A673 (cell line): Measurements from ENCODE around the gene PUM1. TPM values are rescaled to one million over a fixed set of nuclear protein-coding genes. Genes with fewer than 3 reads are reported as not detected.

Experiments used
- BruUV-seq: library from RNA; stranded (reverse); fragments of 400-500 nt; replicated peaks from 2 replicates; lab custom pipeline; 2021; lab: Mats Ljungman, UMichigan
- CTCF ChIA-PET: fragments of 300-600 bp; sonication (Branson Sonifier 250); formaldehyde crosslinking; loops from one replicate; lab custom pipeline; 2022; ENCODE audit warnings: antibody characterized with exemption; lab: Charles Lee
- POLR2A ChIA-PET: fragments of 300-600 bp; sonication (Branson Sonifier 250); formaldehyde crosslinking; loops from one replicate; lab custom pipeline; 2022; ENCODE audit warnings: antibody characterized with exemption; ENCODE audit not compliant: low non-redundant PET; lab: Charles Lee
- DNase-seq: peaks from one replicate; pipeline ENCODE4 v3.0.0-alpha.2; 2015; ENCODE audit warnings: low spot score
- H3K27ac ChIP-seq: fragments of 200-600 bp; sonication (generic); 2 replicates; pipeline ENCODE4 v1.5.1; 2016; ENCODE audit warnings: mixed run types, low read depth, mild to moderate bottlenecking, mixed read lengths, antibody characterized with exemption, low read length; ENCODE audit not compliant: poor library complexity, severe bottlenecking
- H3K27me3 ChIP-seq: fragments of 200-600 bp; sonication (generic); replicated peaks from 2 replicates; pipeline ENCODE4 v1.6.1; 2017; ENCODE audit warnings: mixed run types, low read depth, mild to moderate bottlenecking, mixed read lengths, antibody characterized with exemption, low read length; ENCODE audit not compliant: insufficient read depth, poor library complexity
- H3K36me3 ChIP-seq: fragments of 200-600 bp; sonication (generic); 2 replicates; pipeline ENCODE4 v1.6.1; 2016; ENCODE audit warnings: mixed run types, mild to moderate bottlenecking, mixed read lengths, antibody characterized with exemption, low read length; ENCODE audit not compliant: insufficient read depth, poor library complexity, severe bottlenecking
- H3K4me1 ChIP-seq: fragments of 200-600 bp; sonication (generic); 2 replicates; pipeline ENCODE4 v1.6.1; 2017; ENCODE audit warnings: mixed run types, mild to moderate bottlenecking, mixed read lengths, antibody characterized with exemption, low read length; ENCODE audit not compliant: insufficient read depth, poor library complexity, severe bottlenecking
- H3K4me3 ChIP-seq: fragments of 200-600 bp; sonication (generic); 2 replicates; pipeline ENCODE4 v1.5.1; 2016; ENCODE audit warnings: low read depth, mixed run types, mild to moderate bottlenecking, mixed read lengths, low read length; ENCODE audit not compliant: poor library complexity, severe bottlenecking
- H3K9me3 ChIP-seq: fragments of 200-600 bp; sonication (generic); 2 replicates; pipeline ENCODE4 v1.6.1; 2016; ENCODE audit warnings: mixed run types, low read depth, mild to moderate bottlenecking, mixed read lengths, antibody characterized with exemption, low read length; ENCODE audit not compliant: poor library complexity, severe bottlenecking
- EZH2 ChIP-seq: fragments of 200-600 bp; sonication (generic); IDR thresholded peaks from 2 replicates; pipeline ENCODE4 v1.6.1; 2017; ENCODE audit warnings: borderline replicate concordance, low read depth, mild to moderate bottlenecking, mixed read lengths, antibody characterized with exemption, low read length; ENCODE audit not compliant: poor library complexity, severe bottlenecking
- intact Hi-C: fragments of 100-400 bp; cut with micrococcal nuclease; formaldehyde crosslinking; loops from one replicate; pipeline ENCODE4 v1.10.0; 2022; ENCODE audit not compliant: unreplicated experiment
- total RNA-seq: library from RNA; stranded (reverse); gene quantifications from 2 replicates; pipeline ENCODE4 v1.2.3, GENCODE V29; 2021
- TF ChIP-seq, protein P1 (sequence below): fragments of 300-800, 200-600 bp; sonication (generic); conservative IDR thresholded peaks from 2 replicates; pipeline ENCODE4 v1.5.1; 2017; ENCODE audit warnings: low read depth, mild to moderate bottlenecking, antibody characterized with exemption, low read length, moderate library complexity, mixed read lengths

PUM1 gene
- total RNA-seq, 1 experiment from 2014 or later = 138 TPM

DNA sequence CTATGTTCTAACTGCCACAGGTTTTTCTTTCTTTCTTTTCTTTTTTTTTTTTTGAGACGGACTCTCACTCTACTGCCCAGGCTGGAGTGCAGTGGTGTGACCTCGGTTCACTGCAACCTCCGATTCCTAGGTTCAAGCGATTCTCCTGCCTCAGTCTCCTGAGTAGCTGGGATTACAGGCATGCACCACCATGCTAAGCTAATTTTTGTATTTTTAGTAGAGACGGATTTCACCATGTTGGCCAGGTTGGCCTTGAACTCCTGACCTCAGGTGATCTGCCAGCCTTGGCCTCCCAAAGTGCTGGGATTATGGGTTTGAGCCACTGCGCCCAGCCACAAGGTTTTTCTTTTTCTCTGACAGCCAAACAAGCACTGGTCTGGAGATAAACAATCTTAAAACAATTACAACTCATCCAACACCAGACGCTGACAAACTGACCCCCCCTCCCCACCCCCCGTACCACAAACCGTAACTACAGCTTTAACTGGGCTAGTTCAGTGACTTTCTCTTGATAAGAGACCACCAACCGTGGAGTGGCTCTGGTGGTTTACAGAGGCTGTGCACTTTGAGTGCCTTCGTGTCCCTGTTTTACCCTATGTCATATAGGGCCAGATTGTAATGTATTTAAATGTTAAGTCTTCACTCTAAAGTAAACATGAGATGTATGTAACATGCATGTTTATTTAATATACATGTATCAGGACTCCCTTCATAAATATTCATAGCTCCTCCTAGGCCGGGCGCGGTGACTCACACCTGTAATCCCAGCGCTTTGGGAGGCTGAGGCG is 19.5 kb upstream of the PUM1 start:
- no peaks in the 10 kb centered on the region for H3K9me3 ChIP-seq
- no TSS peak for BruUV-seq
- ChIA-PET POLR2A (no interaction called here), CTCF (no interaction called here)
- no peaks in the 10 kb centered on the region for H3K4me1 ChIP-seq
- H3K36me3 ChIP-seq = no peaks in the 10 kb centered on the region
- DNase-seq = no peak
- intact Hi-C loops = no loop called here
- H3K4me3 ChIP-seq = no peak overlapping the region
- H3K27me3 ChIP-seq = no peaks in the 10 kb centered on the region
- no peak overlapping the region for H3K27ac ChIP-seq
- no peak for TF ChIP-seq EZH2
- TF ChIP-seq, protein P1, sequence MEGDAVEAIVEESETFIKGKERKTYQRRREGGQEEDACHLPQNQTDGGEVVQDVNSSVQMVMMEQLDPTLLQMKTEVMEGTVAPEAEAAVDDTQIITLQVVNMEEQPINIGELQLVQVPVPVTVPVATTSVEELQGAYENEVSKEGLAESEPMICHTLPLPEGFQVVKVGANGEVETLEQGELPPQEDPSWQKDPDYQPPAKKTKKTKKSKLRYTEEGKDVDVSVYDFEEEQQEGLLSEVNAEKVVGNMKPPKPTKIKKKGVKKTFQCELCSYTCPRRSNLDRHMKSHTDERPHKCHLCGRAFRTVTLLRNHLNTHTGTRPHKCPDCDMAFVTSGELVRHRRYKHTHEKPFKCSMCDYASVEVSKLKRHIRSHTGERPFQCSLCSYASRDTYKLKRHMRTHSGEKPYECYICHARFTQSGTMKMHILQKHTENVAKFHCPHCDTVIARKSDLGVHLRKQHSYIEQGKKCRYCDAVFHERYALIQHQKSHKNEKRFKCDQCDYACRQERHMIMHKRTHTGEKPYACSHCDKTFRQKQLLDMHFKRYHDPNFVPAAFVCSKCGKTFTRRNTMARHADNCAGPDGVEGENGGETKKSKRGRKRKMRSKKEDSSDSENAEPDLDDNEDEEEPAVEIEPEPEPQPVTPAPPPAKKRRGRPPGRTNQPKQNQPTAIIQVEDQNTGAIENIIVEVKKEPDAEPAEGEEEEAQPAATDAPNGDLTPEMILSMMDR = no peak

DNA sequence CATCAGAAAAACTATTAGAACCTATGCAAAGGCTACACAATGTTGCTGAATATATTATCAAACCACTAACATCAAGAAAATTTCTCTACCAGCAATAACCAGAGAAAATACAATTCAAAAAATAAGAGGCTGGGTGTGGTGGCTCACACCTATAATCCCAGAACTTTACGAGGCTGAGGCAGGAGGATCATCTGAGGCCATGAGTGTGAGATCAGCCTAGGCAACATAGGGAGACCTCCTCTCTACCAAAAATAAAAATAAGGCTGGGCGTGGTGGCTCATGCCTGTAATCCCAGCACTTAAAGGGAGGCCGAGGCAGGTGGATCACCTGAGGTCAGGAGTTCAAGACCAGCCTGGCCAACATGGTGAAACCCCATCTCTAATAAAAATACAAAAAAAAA is 16.9 kb upstream of the PUM1 start:
- CTCF ChIA-PET = no interaction called here
- POLR2A ChIA-PET = no interaction called here
- Histone ChIP-seq H3K9me3 (no peaks in the 10 kb centered on the region), H3K27me3 (no peaks in the 10 kb centered on the region), H3K27ac (no peak overlapping the region), H3K4me1 (no peaks in the 10 kb centered on the region), H3K4me3 (no peak overlapping the region), H3K36me3 (no peaks in the 10 kb centered on the region)
- no TSS peak for BruUV-seq
- DNase-seq = no peak
- intact Hi-C loops = no loop called here
- no peak for TF ChIP-seq EZH2
- TF ChIP-seq, protein P1 = no peak

DNA sequence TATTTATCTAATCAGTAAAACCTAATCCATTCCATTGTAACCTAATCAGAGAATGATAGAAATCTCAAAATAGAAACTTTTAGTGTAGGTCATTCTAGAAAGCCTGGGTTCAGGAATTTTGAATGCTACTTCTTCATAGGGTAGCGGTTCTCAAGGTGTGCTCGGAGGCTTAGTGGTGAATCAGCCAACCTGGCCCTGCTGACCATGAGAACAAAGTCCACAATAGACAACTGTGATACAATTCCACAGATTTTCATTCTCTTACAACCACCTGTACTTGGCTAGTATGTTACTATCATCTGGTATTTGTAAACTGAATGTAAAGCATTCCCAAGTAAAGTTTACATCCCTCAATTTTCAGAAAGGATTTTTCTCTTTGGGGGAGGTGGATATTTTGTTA is 7.5 kb upstream of the PUM1 start:
- BruUV-seq = no TSS peak
- H3K4me3 ChIP-seq = no peak overlapping the region
- no peaks in the 10 kb centered on the region for H3K27me3 ChIP-seq
- no peak overlapping the region for H3K27ac ChIP-seq
- no peaks in the 10 kb centered on the region for H3K9me3 ChIP-seq
- no peak for TF ChIP-seq EZH2
- TF ChIP-seq, protein P1 = no peak
- DNase-seq = no peak
- intact Hi-C loops = no loop called here
- no peaks in the 10 kb centered on the region for H3K36me3 ChIP-seq
- ChIA-PET CTCF (no interaction called here), POLR2A (no interaction called here)
- H3K4me1 ChIP-seq = no peaks in the 10 kb centered on the region
